HuH-7.5 (cell line): ENCODE data around the gene CARMIL3.

Experiments used
- DNase-seq: peaks from one replicate; pipeline ENCODE4 v3.0.0; 2011; ENCODE audit warnings: low spot score

Gene CARMIL3

DNA sequence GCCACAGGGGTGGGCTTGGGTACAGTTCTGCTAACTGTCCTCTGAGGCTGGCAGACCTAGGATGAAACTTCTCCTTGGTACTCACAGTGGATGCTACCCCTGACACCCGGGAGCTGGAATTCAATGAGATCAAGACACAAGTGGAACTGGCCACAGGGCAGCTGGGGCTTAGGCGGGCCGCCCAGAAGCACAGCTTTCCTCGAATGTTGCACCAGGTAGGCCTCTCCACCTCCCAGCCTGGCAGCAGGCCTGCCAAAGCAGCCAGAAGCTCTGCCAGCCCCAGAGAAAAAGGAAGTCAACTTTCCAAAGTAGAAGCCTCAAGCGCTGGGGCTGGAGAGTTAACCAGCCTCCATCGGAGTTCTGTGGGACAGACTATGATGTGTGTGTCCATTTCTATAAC lies 65.4 kb downstream of the CARMIL3 start:
- DNase-seq: no peak
